ENCODE measurements around the gene JHY.

DNA sequence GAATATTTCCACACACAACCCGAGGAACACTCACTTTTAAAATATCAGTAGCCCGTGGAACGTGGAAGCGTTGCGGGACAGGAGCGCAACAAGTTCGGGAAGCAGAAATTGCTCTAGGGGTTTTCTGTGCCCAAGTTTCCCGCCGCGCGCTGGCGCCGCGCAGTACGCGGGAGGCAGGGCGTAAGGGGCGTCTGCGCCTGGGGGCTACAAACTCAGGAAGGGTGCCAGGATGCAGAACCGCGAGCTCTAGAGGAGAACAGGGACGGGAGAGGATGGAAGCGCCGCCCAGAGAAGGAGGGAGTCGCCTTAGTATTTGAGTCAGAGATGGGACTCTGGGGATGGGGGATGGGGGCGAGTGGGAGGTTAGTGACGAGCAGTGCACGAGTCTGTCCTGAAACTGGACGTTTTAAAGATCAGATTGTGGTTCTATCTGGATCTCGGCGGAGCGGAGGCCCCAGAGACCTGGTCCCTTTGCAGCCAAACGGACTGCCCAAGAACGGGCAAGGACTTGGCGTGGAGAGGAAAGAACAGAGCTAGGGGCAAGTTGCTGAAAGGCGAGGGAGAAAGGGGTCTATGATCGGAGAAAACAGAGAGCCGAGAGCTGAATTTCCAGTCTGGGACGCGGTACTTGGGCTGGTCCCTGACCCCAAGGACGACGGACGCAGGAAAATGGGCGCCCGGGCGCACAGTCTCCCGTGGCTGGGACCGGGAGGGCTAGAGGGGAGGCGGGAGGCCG lies 94.3 kb downstream of the JHY start:
- TF ChIP-seq ZNF384 (IDR thresholded peaks at IDR 0.05): no peak
- no peak for TF ChIP-seq SP1 (IDR thresholded peaks at IDR 0.05)
- no peak for TF ChIP-seq FOXK2 (IDR thresholded peaks at IDR 0.05)
- TF ChIP-seq FOXM1 (IDR thresholded peaks at IDR 0.05; ENCODE audit: borderline replicate concordance): no peak
- no peak for TF ChIP-seq CTBP1 (IDR thresholded peaks at IDR 0.05; ENCODE audit: borderline replicate concordance)

Measured in HEK293T (cell line).